HG03565 (cell line): ENCODE results near the gene STRA6.

Experiments
- ATAC-seq: cut with Tn5 transposase; IDR thresholded peaks from one replicate; pipeline ENCODE4 v1.9.1; 2021; ENCODE audit warnings: mild to moderate bottlenecking, moderate library complexity; ENCODE audit not compliant: unreplicated experiment

STRA6 gene

GRCh38 chr15:74208496-74208895, 5.9 kb upstream of the STRA6 start:
- ATAC-seq = no peak

- ATAC-seq = no peak
Measured at GRCh38 chr15:74207652-74208440, 5.3 kb upstream of the STRA6 start.

- no peak for ATAC-seq
Measured at GRCh38 chr15:74206801-74207281, 4.3 kb upstream of the STRA6 start.

- no peak for ATAC-seq
Measured at GRCh38 chr15:74205582-74205947, 3.0 kb upstream of the STRA6 start.

GRCh38 chr15:74203914-74204431, 1.4 kb upstream of the STRA6 start:
- ATAC-seq = no peak

- ATAC-seq = no peak
Measured at GRCh38 chr15:74201710-74202420, 722 bp downstream of the STRA6 start.

GRCh38 chr15:74200871-74201419, 1.6 kb downstream of the STRA6 start:
- ATAC-seq = no peak

- no peak for ATAC-seq
Measured at GRCh38 chr15:74200412-74200815, 2.2 kb downstream of the STRA6 start.

- ATAC-seq = no peak
Measured at GRCh38 chr15:74199297-74199652, 3.3 kb downstream of the STRA6 start.

- no peak for ATAC-seq
Measured at GRCh38 chr15:74197176-74197965, 5.2 kb downstream of the STRA6 start.

GRCh38 chr15:74196175-74196574, 6.4 kb downstream of the STRA6 start:
- ATAC-seq = no peak

- no peak for ATAC-seq
Measured at GRCh38 chr15:74194572-74195559, 7.7 kb downstream of the STRA6 start.

- ATAC-seq = no peak
Measured at GRCh38 chr15:74193905-74194304, 8.7 kb downstream of the STRA6 start.

- ATAC-seq = no peak
Measured at GRCh38 chr15:74193299-74193718, 9.3 kb downstream of the STRA6 start.

- no peak for ATAC-seq
Measured at GRCh38 chr15:74192751-74193150, 9.8 kb downstream of the STRA6 start.

GRCh38 chr15:74191798-74192197, 10.8 kb downstream of the STRA6 start:
- no peak for ATAC-seq

GRCh38 chr15:74188216-74188615, 14.4 kb downstream of the STRA6 start:
- no peak for ATAC-seq

- ATAC-seq = no peak
Measured at GRCh38 chr15:74185710-74186348, 16.8 kb downstream of the STRA6 start.

GRCh38 chr15:74184582-74185091, 17.9 kb downstream of the STRA6 start:
- no peak for ATAC-seq
